ENCODE data around the gene UFC1. TPM values are rescaled to one million over a fixed set of nuclear protein-coding genes. Genes with fewer than 3 reads are reported as not detected.

Gene UFC1
- polyA plus RNA-seq, 1 donor from 2014 or later, result 104 TPM

DNA sequence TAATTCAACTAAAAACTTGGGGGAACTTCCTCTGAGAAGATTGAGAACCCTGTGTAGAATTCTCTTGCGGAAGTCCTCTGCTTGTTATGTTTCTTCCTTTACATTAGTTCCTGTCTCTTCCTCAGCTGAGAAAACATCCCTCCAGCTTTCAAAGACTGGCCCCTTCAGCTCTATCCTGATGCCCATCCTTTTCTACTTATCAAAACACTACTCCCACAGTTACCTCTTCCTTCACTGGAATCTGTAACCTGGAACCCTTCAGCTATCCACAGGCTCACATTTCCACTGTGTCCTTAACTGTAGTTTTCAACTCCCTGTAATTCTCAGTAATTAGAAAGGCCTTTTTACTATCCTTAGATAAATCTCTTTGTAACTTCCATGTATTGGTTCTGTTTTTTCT lies 15.3 kb upstream of the UFC1 start:
- Histone ChIP-seq H4K20me1 (ENCODE audit: insufficient read depth) (no peaks in the 10 kb centered on the region), H3K4me2 (ENCODE audit: low read length) (no peak overlapping the region), H3K36me3 (ENCODE audit: insufficient read depth, low read length) (no peaks in the 10 kb centered on the region), H3K27ac (ENCODE audit: low read length) (no peak overlapping the region), H3K9me3 (ENCODE audit: low read length) (no peaks in the 10 kb centered on the region), H3F3A (ENCODE audit: insufficient read depth, low read length, poor library complexity, severe bottlenecking) (no peaks in the 10 kb centered on the region), H3K79me2 (replicated peaks; ENCODE audit: insufficient read depth, low read length) (no peaks in the 10 kb centered on the region), H2AFZ (ENCODE audit: low read depth, low read length) (no peak overlapping the region), H3K9ac (ENCODE audit: low read length) (no peak overlapping the region), H3K4me3 (ENCODE audit: low read length) (no peak overlapping the region), H3K9me2 (ENCODE audit: insufficient read depth, low read length) (no peaks in the 10 kb centered on the region), H3K27me3 (ENCODE audit: insufficient read depth, low read depth, low read length) (no peaks in the 10 kb centered on the region)
- no peak for TF ChIP-seq CTCF (IDR thresholded peaks at IDR 0.05; ENCODE audit: poor library complexity, severe bottlenecking)
- no peak for TF ChIP-seq MXI1 (conservative IDR thresholded peaks at IDR 0.05; ENCODE audit: poor library complexity, severe bottlenecking)
- TF ChIP-seq EZH2 (IDR thresholded peaks at IDR 0.05; ENCODE audit: borderline replicate concordance, insufficient read depth, low read length, poor library complexity, severe bottlenecking), result no peak
- TF ChIP-seq REST (IDR thresholded peaks at IDR 0.05; ENCODE audit: borderline replicate concordance), result no peak
- no peak for TF ChIP-seq TAF1 (IDR thresholded peaks at IDR 0.05; ENCODE audit: low read depth)
- no peak for TF ChIP-seq RAD21 (conservative IDR thresholded peaks at IDR 0.05)
- TF ChIP-seq EP300 (conservative IDR thresholded peaks at IDR 0.05; ENCODE audit: poor library complexity, severe bottlenecking), result no peak
- TF ChIP-seq SMC3 (conservative IDR thresholded peaks at IDR 0.05; ENCODE audit: poor library complexity), result no peak
- TF ChIP-seq POLR2AphosphoS5 (IDR thresholded peaks at IDR 0.05), result no peak

DNA sequence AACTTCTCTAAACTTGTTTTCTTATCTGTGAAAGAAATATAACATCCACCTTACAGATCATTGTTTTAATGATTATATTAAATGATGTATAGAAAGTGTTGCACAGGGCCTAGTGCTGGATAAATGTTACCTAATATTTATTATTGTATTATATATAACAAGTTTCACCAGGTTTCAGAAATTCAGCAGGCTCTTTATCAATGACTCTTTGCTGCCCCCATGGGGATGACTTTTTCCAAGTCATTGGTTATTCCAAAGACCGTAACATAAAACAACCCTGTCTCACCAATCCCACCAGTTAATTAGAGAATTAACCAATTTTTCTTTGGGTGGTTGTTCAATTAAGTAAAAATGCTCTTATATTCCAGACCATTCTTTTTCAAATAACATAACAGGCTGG lies 14.0 kb upstream of the UFC1 start:
- Histone ChIP-seq H4K20me1 (ENCODE audit: insufficient read depth) (no peaks in the 10 kb centered on the region), H3F3A (ENCODE audit: insufficient read depth, low read length, poor library complexity, severe bottlenecking) (no peaks in the 10 kb centered on the region), H3K36me3 (ENCODE audit: insufficient read depth, low read length) (no peaks in the 10 kb centered on the region), H2AFZ (ENCODE audit: low read depth, low read length) (no peak overlapping the region), H3K4me2 (ENCODE audit: low read length) (no peak overlapping the region), H3K4me3 (ENCODE audit: low read length) (no peak overlapping the region), H3K79me2 (replicated peaks; ENCODE audit: insufficient read depth, low read length) (no peaks in the 10 kb centered on the region), H3K9me2 (ENCODE audit: insufficient read depth, low read length) (no peaks in the 10 kb centered on the region), H3K27ac (ENCODE audit: low read length) (no peak overlapping the region), H3K9ac (ENCODE audit: low read length) (no peak overlapping the region), H3K9me3 (ENCODE audit: low read length) (no peaks in the 10 kb centered on the region), H3K27me3 (ENCODE audit: insufficient read depth, low read depth, low read length) (no peaks in the 10 kb centered on the region)
- TF ChIP-seq SMC3 (conservative IDR thresholded peaks at IDR 0.05; ENCODE audit: poor library complexity) (peak; percentile 45), TAF1 (IDR thresholded peaks at IDR 0.05; ENCODE audit: low read depth) (no peak), RAD21 (conservative IDR thresholded peaks at IDR 0.05) (peak; percentile 62), CTCF (IDR thresholded peaks at IDR 0.05; ENCODE audit: poor library complexity, severe bottlenecking) (peak; percentile 60), POLR2AphosphoS5 (IDR thresholded peaks at IDR 0.05) (no peak)
